OCI-LY7 (cell line): ENCODE data around the gene ETV5. TPM values are rescaled to one million over a fixed set of nuclear protein-coding genes. Genes with fewer than 3 reads are reported as not detected.

Source experiments
- BruUV-seq: library from RNA; stranded (reverse); fragments of 400-500 nt; replicated peaks from 2 replicates; lab custom pipeline; 2021; lab: Mats Ljungman, UMichigan
- CTCF ChIA-PET: fragments of 300-600 bp; sonication (Branson Sonifier 250); formaldehyde crosslinking; loops from one replicate; lab custom pipeline; 2022; ENCODE audit warnings: antibody characterized with exemption; ENCODE audit not compliant: unreplicated experiment; lab: Charles Lee
- POLR2A ChIA-PET: fragments of 300-600 bp; sonication (Branson Sonifier 250); formaldehyde crosslinking; loops from one replicate; lab custom pipeline; 2022; ENCODE audit warnings: antibody characterized with exemption; lab: Charles Lee
- DNase-seq: peaks from one replicate; pipeline ENCODE4 v3.0.0-alpha.2; 2015; ENCODE audit warnings: low spot score
- H2AFZ ChIP-seq: fragments of 200-600 bp; sonication (generic), shearing (Covaris generic); 2 replicates; pipeline ENCODE4 v1.6.1; 2014; ENCODE audit warnings: mild to moderate bottlenecking, antibody characterized with exemption, low read length, moderate library complexity
- H3K27ac ChIP-seq: fragments of 200-600 bp; sonication (generic); 2 replicates; pipeline ENCODE4 v1.5.1; 2014; ENCODE audit warnings: mixed run types, low read depth, mild to moderate bottlenecking, moderate library complexity, low read length, inconsistent platforms; ENCODE audit not compliant: poor library complexity, severe bottlenecking
- H3K36me3 ChIP-seq: fragments of 200-600 bp; sonication (generic); 2 replicates; pipeline ENCODE4 v1.6.1; 2014; ENCODE audit warnings: mild to moderate bottlenecking, antibody characterized with exemption, low read length, moderate library complexity, mixed read lengths; ENCODE audit not compliant: insufficient read depth
- H3K4me1 ChIP-seq: fragments of 200-600 bp; sonication (generic); 2 replicates; pipeline ENCODE4 v1.5.1; 2014; ENCODE audit warnings: mild to moderate bottlenecking, low read length; ENCODE audit not compliant: insufficient read depth, poor library complexity, severe bottlenecking
- H3K4me2 ChIP-seq: fragments of 200-600 bp; sonication (generic); 2 replicates; pipeline ENCODE4 v1.6.1; 2014; ENCODE audit warnings: mild to moderate bottlenecking, low read length
- H3K4me3 ChIP-seq: fragments of 200-600 bp; sonication (generic); 2 replicates; pipeline ENCODE4 v1.5.1; 2014; ENCODE audit warnings: mild to moderate bottlenecking, low read depth, low read length; ENCODE audit not compliant: poor library complexity, severe bottlenecking
- H3K79me2 ChIP-seq: fragments of 200-600 bp; sonication (generic); 2 replicates; pipeline ENCODE4 v1.6.1; 2016; ENCODE audit warnings: low read depth, mild to moderate bottlenecking, low read length, moderate library complexity, mixed read lengths; ENCODE audit not compliant: insufficient read depth
- H3K9me2 ChIP-seq: fragments of 200-600 bp; sonication (generic); 2 replicates; pipeline ENCODE4 v1.6.1; 2016; ENCODE audit warnings: mild to moderate bottlenecking, low read length, mixed read lengths; ENCODE audit not compliant: insufficient read depth
- H3K9me3 ChIP-seq: fragments of 200-600 bp; sonication (generic); 2 replicates; pipeline ENCODE4 v1.6.1; 2014; ENCODE audit warnings: mild to moderate bottlenecking, mixed run types, low read length, mixed read lengths
- H4K20me1 ChIP-seq: fragments of 200-600 bp; sonication (generic); 2 replicates; pipeline ENCODE4 v1.6.1; 2014; ENCODE audit warnings: mild to moderate bottlenecking, antibody characterized with exemption, low read length, moderate library complexity, mixed read lengths; ENCODE audit not compliant: insufficient read depth
- CTCF ChIP-seq: fragments of 200-600 bp; sonication (generic); conservative IDR thresholded peaks from 2 replicates; pipeline ENCODE4 v1.5.1; 2014; ENCODE audit warnings: mild to moderate bottlenecking, antibody characterized with exemption, low read length, moderate library complexity, mixed read lengths
- EZH2phosphoT487 ChIP-seq: fragments of 200-600 bp; sonication (generic); IDR thresholded peaks from 2 replicates; pipeline ENCODE4 v1.6.1; 2018; ENCODE audit warnings: low read depth, borderline replicate concordance, mild to moderate bottlenecking, mixed run types, antibody characterized with exemption, low read length, moderate library complexity, mixed read lengths
- intact Hi-C: fragments of 100-400 bp; cut with micrococcal nuclease; formaldehyde crosslinking; loops from one replicate; pipeline ENCODE4 v1.10.0; 2022; ENCODE audit not compliant: unreplicated experiment
- total RNA-seq, 2 experiments: library from RNA; depleted of rRNA in 1 of 2; stranded (reverse); fragments of >200 nt in 1 of 2; shearing (Covaris generic) in 1 of 2; gene quantifications; 2 replicates each; pipeline ENCODE4 v1.2.3, GENCODE V29; 2014 to 2022

ETV5 gene
- total RNA-seq, 2 experiments from 2014 or later: 0.85 to 1.1 TPM

- intact Hi-C loops: no loop called here
- ChIA-PET CTCF (interaction anchor here (0.6 to 0.7 kb wide), 2 partner anchors 122 to 205 kb away, joined by 3 read pairs; no protein-coding TSS in a partner anchor), POLR2A (interaction anchor here (0.5 to 0.6 kb wide), 2 partner anchors 100 to 232 kb away, joined by 3 read pairs; no protein-coding TSS in a partner anchor)
- no TSS peak for BruUV-seq
- no peak overlapping the region for H3K4me2 ChIP-seq
- H3K36me3 ChIP-seq: no peaks in the 10 kb centered on the region
- H3K27ac ChIP-seq: no peak overlapping the region
- H3K79me2 ChIP-seq: no peaks in the 10 kb centered on the region
- no peak for DNase-seq
- H3K9me2 ChIP-seq: no peaks in the 10 kb centered on the region
- no peak for TF ChIP-seq EZH2phosphoT487
- TF ChIP-seq CTCF: no peak
- H4K20me1 ChIP-seq: no peaks in the 10 kb centered on the region
- no peaks in the 10 kb centered on the region for H3K4me1 ChIP-seq
- H2AFZ ChIP-seq: no peak overlapping the region
- no peaks in the 10 kb centered on the region for H3K9me3 ChIP-seq
- no peak overlapping the region for H3K4me3 ChIP-seq
Measured at GRCh38 chr3:186003610-186004009, 105.3 kb downstream of the ETV5 start.

GRCh38 chr3:186002884-186003472 lies 105.9 kb downstream of the ETV5 start:
- ChIA-PET POLR2A (interaction anchor here (0.5 to 0.7 kb wide), 3 partner anchors 101 to 256 kb away, joined by 3 read pairs; no protein-coding TSS in a partner anchor), CTCF (interaction anchor here (0.6 to 0.7 kb wide), 2 partner anchors 121 to 205 kb away, joined by 3 read pairs; no protein-coding TSS in a partner anchor)
- Histone ChIP-seq H3K36me3 (no peaks in the 10 kb centered on the region), H3K9me3 (no peaks in the 10 kb centered on the region), H3K9me2 (no peaks in the 10 kb centered on the region), H4K20me1 (no peaks in the 10 kb centered on the region), H3K27ac (no peak overlapping the region), H3K4me1 (no peaks in the 10 kb centered on the region), H3K79me2 (no peaks in the 10 kb centered on the region), H3K4me2 (no peak overlapping the region), H2AFZ (no peak overlapping the region), H3K4me3 (no peak overlapping the region)
- peak; percentile 29 for DNase-seq
- TF ChIP-seq CTCF (peak; percentile 70), EZH2phosphoT487 (no peak)
- intact Hi-C loops: no loop called here
- no TSS peak for BruUV-seq

- Histone ChIP-seq H3K9me3 (no peaks in the 10 kb centered on the region), H3K4me3 (no peak overlapping the region), H4K20me1 (no peaks in the 10 kb centered on the region), H2AFZ (no peak overlapping the region), H3K36me3 (no peaks in the 10 kb centered on the region), H3K4me2 (no peak overlapping the region), H3K79me2 (no peaks in the 10 kb centered on the region), H3K9me2 (no peaks in the 10 kb centered on the region), H3K4me1 (no peaks in the 10 kb centered on the region), H3K27ac (no peak overlapping the region)
- CTCF ChIA-PET: no interaction called here
- POLR2A ChIA-PET: no interaction called here
- intact Hi-C loops: no loop called here
- no TSS peak for BruUV-seq
- no peak for TF ChIP-seq EZH2phosphoT487
- TF ChIP-seq CTCF: no peak
- DNase-seq: no peak
Measured at GRCh38 chr3:186001842-186002241, 107.0 kb downstream of the ETV5 start.
